HG02970 (cell line): Measurements from ENCODE around the gene KCNK3.
"Not testable (repeated sequence)": the region's sequence is repeated elsewhere in the genome, so short reads cannot be mapped to it uniquely, and the experiment has no call there.

Experiments used
- ATAC-seq: cut with Tn5 transposase; IDR thresholded peaks from one replicate; pipeline ENCODE4 v1.9.1; 2021; ENCODE audit warnings: mild to moderate bottlenecking, moderate library complexity, moderate number of reproducible peaks; ENCODE audit not compliant: unreplicated experiment, low FRiP score

Gene KCNK3

DNA sequence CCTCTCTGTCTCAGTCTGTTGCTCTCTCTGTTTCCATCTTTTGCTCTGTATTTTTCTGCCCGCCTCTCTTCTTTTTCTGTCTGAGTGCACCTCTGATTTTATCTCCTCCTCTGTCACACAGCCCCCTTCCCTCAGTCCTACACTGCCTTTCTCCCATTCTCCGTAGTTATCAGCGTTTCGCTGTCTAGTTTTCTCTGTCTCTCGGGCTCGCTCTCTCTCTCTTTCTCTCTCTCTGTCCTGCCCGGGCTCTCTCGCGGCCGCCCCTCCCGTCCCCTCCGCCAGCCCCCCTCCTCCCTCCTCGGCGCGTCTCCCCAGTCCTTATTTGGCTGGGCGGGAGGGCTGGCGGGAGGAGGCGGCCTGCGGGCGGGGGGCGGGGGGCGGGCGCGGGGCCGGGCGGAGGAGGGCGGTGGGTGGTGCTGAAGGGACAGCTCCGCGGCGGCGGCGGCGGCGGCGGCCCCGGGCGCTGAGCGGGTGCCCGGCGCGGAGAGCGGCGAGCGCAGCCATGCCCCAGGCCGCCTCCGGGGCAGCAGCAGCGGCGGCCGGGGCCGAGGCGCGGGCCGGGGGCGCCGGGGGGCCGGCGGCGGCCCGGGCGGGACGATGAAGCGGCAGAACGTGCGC, at the start of gene KCNK3:
TSS of gene KCNK3 (plus strand) at position 444 of the 618 bp plus-strand sequence. CDS start at position 598, 154 bp downstream.
- ATAC-seq = no peak

DNA sequence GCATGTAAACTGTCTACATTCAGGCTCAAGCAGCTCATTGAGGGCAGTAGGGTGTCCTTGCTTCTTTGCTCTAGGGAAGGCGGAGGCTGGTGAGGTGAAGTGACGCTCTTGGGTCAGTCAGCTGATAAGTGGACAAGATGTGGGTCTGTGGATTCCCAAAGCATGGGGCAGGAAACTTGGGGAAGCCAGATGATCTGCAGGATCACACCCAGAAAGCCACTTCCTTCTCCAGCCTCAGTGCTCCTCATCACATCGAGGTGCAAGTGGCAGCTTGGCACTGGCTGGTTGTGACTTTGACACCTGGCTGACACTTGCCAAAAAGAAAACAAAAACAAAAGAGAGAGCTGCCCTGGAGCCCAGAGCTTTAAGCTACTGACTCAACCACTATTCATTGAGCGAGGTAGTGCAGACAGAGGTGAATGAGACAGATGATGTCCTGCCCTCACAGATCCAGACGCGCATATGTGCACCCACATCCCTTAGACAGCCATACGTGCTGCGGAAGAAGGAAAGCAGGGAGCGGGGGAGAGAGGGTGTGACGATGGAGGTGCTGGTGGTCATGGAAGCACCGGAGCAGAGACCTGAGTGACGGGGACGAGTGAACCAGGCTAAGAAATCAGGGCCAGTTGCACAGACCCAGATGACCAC, 48.2 kb upstream of the KCNK3 start:
- ATAC-seq = no peak

DNA sequence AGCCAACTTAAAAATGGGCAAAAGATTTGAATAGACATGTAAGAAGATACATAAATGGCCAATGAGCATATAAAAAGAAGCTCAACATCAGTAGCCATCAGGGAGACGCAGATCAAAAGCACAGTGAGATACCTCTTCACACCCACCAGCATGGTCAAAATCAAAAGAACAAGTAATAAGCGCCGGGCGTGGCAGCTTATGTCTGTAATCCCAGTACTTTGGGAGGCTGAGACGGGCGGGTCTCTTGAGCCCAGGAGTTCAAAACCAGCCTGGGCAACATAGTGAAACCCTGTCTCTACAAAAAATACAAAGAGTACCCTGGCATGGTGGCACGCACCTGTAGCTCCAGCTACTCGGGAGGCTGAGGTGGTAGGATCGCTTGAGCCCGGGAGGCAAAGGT, 46.8 kb upstream of the KCNK3 start:
- ATAC-seq = no peak

DNA sequence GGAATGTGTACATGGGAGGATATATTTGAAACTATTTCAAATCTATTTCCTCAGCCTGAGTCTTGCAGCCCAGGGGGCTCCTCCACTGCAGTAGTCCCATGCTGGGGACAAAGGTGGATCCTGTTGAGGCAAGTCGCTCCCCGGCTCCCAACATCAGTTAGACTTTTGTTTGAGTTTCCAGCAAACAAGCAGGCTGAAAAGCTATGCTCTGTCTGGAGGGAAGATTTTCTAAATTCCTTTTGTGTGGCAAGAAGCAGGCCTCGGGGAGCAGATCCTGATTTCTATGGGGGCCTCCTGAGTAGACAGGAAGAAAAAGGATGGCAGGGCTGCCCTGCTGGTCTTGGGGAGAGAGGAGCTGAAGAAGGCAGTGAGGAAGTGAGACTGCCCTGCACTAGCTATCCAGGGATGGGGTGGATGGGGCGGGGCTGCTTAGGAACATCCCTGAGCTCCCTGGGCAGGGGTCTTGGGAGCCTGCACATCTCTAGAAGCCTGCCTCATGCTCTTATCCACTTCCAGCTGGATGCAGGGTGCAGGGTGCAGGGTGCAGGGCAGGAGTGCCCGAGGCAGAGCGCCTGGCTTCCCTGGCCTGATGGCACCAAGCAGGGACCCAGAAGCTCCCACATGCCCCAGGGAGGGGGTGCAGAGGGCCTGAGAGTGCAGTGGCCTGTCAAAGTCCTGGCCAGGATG, 45.4 kb upstream of the KCNK3 start:
- ATAC-seq = no peak

DNA sequence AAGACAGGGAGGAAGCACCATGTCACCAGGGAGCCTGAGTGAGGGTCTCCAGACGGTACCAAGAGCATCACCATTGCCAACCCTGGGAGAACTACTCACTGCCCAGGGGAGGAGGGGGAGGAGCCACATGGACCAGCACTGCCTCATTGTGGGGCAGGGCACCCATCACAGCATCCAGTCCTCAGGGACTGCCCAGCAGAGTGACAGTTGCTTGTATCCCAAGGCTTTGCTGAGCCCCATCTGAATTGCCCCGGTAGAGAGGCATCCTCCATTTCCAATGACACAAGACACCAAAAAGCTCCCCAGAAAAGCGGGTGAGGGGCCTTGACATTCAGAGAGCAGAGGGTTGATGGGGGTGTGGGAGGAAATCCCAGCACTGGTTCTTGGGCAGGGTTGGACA, 44.5 kb upstream of the KCNK3 start:
- no peak for ATAC-seq

DNA sequence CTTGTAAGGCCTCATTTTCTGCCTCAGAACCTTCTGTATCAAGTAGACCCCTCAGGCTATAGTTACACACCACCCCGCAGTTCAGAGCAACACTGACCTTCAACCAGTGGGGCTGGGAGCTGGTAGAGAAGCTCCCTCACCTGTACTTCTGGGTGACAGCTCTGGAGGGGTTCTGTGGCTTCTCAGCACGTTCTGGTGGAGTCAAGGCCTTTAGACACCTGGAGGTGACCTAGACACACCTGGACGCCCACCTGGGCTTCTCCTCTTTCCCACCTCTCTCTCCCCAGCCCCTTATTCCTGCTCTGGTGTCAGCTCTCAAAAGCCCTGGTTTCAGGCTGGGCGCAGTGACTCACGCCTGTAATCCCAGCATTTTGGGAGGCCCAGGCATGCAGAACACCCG, 44.0 kb upstream of the KCNK3 start:
- no peak for ATAC-seq

DNA sequence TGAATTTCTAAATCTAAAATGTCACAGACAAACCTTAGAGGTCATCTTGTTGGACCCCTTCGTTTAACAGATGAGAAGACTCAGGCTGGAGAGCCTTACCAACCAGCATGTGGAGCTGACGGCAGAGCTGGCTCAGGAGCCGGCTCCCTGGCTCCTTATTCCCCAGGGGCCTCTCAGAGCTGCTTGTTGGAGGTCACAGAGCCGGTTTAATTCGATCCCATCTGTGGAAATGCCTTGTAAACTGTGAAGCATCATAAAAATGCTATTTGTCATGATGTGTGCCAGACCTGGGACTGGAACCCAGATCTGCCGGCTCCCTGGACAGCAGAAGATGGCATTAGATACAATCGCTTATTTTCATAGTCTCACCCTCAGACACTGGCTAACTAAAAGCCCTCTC, 43.2 kb upstream of the KCNK3 start:
- no peak for ATAC-seq

DNA sequence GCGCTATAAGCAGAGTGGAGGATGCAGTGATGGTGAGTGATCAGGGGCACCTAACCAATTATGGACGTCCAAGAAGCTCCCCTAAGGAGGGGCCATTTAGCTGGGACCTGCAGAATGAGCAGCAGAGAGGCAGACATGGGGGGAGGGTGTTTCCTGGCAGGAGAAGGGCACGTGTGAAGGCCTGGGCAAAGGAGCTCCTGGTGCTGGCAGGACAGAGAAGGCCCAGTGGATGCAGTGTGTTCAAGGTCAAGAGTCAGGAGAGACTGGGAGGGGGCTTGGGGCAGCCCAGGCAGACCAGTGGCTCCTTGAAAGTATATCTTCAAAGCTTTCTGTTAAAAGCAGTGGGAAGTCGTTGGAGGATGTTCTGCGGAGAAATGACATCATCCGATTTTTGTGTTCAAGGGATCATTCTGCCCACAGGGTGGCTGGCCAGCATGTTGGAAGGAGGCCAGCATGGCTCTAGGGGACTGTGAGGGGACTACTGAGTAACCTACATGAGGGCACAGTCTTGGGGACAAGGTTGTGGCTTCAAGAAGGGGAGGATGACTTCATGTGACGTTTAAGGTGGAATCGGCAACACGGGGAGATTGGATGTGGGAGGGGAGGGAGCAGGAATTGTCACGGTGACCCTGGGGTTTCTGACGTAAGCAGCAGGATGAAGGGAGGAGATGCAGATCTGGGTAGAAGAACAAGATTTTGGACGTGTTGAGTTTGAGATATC, 42.4 kb upstream of the KCNK3 start:
- ATAC-seq = no peak

DNA sequence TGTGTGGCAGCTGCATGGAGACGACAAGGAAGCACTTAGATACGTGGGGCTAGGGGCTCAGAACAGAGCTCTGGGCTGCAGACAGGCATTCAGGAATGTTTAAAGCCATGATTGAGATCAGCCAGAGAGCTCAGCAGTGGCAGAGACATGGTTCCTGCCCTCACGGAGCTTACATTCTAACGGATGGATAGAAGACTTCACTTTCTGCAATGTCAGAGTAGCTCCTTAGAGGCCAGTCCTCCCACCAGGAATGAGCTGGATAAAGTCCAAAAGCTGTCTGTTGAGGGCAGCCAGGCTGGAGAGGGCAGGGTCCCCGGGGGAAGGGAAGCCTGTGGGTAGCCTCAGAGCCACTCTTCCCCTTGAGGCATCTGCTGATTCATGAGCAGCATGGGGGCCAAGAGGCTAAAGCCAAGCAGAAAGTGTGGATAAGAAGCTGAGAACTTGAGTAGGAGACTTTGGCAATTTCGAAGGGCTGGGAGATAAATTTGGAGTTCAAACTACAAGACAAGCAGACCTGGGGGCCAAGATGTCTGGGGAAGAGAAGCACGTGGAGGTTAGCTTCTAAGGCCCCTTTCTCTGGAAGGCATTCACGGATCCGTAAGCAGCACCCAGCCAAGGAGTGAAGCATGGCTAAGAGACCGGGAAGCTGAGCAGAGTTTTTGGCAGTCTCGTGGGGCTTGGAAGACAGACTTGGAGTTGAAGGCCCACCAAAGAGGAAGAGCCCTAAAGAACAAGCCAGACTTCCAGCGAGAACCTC, 41.6 kb upstream of the KCNK3 start:
- no peak for ATAC-seq

DNA sequence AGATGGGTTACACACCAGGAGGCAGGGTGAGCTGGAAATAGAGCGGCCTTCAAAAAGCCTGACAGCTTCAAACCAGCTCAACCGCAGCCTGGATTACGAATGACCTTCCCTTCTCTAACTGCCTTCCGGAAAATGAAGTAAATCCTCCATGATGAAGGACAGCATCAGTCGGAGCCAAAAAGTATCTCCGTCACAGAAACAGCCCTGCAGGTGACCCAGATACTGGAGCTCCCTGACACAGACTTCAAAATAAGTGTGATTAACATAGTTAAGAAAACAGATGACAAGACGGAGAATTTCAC, 41.1 kb upstream of the KCNK3 start:
- no peak for ATAC-seq

DNA sequence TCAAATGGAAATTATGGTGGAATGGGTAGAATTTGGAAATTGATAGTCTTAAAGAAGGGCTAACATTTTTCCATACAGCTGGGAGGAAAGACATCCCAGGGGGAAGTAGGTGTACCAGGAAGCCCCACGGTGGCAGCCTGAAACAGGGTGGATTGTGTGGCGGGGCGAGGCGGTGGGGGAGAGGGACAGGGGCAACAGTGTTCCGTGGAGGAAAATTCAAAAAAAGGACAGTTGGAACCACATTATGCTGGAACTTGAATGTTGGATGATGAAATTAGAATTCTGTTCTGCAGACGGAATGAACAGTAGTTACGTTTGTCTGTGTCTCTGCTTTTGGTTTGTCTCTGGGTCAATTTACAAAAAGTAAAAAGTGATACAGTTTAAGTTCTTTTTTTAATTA, 40.7 kb upstream of the KCNK3 start:
- ATAC-seq = no peak

DNA sequence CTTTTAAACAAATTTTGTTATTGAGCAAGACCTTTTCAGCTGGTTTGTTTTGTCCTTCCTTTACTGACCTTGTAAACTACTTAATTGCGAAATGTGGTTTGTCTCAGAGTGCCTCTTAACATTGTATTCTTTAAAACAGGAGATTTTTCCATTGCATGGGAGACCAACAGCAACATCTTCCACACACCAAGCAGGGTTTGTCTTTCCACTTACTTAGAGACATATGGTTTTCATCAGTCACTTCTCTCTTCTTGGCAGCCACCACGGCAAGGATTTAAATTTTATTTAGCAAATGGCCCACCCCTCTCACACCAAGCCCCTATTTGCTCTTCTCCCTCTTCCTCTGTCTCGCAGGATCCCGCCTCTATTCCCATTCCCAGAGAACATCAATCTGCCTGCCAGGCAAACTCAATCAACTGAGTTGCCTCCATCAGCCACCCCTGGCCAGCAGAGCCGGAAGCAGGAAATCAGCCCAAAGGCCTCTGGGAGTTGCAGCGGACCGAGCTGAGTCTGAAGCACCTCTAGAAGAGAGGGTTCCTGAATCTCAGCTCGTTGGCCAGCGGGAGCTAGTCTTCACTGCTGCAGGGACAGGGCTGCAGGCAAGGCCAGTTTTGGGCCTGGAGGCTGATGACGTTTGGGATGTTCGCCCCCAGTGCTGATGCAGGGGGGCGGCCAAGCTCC, 40.0 kb upstream of the KCNK3 start:
- no peak for ATAC-seq

DNA sequence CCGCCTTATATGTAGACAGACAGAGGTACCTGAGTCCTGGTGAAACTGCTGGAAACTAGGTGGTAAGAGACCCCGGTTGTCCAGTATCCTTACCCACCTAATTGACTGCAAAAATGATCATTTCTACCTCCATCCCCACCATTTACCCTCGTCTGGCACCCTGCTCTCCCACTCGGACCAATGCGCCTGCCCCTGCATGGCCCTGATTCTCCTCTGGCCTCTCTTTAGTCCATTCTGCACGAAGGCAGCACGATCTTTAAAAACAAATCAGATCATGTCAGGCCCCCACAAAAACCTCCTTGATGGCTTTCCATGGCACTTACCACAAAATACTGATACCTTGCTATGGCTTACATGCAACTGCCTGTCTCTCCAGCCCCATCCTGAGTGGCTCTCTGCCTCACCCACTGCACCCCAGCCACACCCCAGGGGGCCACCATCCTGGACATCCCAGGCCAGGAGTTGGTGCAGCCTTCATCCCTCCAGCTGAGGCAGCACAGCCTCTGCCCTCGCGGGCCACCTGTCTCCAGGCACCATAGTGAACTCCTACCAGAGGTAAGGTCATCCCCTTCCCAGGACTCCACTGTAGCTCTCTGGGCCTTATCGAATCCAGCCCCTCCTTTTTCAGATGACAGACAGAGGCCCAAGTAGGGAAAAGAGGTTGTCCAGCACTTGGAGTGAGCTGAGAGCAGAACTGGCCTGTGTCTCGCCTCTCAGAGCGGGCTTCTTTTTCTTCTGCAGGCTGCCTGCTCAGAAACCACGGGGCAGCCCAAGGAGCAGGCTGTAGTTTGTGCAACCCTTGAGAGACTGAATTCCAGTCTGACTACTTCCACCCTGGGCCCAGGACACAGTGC, 39.1 kb upstream of the KCNK3 start:
- no peak for ATAC-seq

DNA sequence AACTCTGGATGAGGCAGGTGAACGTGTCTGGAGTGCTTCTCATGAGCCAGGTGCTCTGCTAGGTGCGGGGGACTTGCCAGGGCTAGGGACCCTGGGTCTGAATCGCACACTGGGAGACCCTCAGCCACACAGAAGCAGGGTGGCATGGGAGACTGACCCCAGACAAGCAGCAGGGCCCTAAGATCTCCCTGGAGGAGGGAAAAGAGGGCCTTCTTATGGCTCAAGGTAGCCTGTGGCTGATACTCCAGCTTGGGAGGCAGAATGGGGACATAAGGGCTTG, 38.5 kb upstream of the KCNK3 start:
- ATAC-seq = no peak

DNA sequence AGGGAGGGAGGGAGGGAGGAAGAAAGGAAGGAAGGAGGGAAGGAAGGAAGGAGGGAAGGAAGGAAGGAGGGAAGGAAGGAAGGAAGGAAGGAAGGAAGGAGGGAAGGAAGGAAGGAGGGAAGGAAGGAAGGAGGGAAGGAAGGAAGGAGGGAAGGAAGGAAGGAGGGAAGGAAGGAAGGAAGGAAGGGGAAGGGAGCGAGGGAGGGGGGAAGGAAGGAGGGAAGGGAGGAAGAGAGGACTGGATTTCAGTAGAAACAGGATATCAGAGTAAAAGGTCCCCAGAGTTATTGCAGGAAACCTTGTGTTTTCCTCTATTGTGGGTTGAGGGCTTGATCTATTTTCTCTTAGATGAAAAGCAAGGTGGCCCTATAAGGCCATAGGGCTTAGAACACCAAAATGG, 37.4 kb upstream of the KCNK3 start:
- ATAC-seq = not testable (repeated sequence)

DNA sequence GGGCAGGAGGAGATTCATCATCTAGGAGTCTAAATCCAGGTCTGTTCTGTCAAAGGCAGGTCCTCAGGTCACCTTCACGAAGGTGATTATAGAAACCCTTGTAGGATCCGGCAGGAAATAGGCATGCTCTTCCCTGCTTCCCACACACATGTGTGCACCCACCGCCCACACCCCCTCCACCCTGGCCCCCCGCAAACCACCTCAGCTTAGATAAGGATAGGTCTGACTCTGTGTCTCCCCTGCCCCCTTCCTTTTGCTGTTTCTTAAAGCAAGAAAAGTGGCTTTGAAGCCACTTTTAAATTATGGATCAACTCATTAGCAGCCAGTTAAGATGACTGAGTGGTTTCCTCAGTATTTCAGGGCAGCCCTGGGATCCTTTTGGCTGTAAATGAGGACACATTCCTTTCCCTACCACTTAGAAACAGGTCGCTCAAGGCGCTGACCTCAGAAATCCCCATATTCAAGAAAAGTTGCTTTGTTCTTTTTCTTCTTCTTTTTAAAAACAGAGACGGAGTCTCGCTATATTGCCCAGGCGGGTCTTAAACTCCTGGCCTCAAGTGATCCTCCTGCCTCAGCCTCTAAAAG, 36.8 kb upstream of the KCNK3 start:
- ATAC-seq = no peak

DNA sequence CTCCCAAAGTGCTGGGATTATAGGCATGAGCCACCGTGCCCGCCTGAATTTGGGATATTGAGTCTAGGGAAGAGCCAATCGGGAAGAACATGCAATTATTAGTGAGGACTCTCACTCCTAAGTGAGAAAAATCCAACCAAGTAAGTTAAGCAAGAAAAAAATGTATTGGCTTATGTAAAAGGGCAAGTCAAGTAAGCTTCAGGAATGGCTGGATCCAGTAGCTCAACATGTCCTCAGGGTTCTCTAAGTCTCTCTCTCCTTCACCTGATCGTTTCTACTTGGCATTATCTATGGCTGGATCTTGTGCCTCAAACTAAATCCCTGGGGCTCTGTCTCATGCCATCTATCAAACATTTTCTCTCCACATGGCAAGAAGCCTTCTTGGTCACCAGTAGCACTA, 35.3 kb upstream of the KCNK3 start:
- no peak for ATAC-seq

DNA sequence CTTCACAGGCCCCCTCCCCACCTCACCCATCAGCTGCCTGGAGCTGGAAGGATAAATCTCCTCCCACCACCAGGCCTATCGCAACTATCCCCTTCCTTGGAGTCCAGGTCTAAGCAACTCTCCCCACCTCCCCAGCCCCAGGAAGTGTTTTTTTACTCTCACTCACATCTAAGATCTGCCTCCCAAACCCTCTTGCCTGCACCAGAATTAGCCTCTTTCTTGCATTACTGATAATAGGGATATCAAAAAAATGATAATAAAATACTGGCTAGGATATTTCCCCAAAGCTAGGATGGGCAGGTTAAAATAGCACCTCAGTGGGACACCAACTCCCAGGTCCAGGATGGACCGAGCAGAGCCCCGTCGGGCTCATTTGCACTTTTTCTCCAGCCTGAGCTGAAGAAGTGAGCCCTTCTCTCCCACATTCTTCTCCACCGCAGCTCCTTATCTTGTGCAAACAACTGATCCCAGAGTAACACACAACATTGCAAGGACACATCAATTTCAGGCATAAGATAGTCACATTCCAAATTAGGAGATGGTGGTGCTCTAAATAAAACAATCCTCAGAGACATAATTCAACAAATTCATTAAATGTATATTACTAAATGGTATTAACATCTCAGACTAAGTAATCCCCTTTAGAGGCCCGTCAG, 33.7 kb upstream of the KCNK3 start:
- no peak for ATAC-seq
